Chondrocyte (in vitro differentiated cells): ENCODE data around the gene GLDN. TPM values are rescaled to one million over a fixed set of nuclear protein-coding genes. Genes with fewer than 3 reads are reported as not detected.

Source experiments
- DNase-seq: peaks from one replicate; pipeline ENCODE4 v3.0.0; 2021; ENCODE audit warnings: mixed read lengths, low spot score
- H3K27ac Mint-ChIP-seq: one replicate; pipeline ENCODE4 v1.8.0; 2021; ENCODE audit warnings: mild to moderate bottlenecking, moderate library complexity, mixed read lengths; ENCODE audit not compliant: unreplicated experiment
- H3K27me3 Mint-ChIP-seq: 2 replicates; pipeline ENCODE4 v1.8.0; 2021; ENCODE audit warnings: low read depth, mixed read lengths
- H3K36me3 Mint-ChIP-seq: 2 replicates; pipeline ENCODE4 v1.8.0; 2021; ENCODE audit warnings: low read depth, mixed read lengths
- H3K4me1 Mint-ChIP-seq: 2 replicates; pipeline ENCODE4 v1.8.0; 2021; ENCODE audit warnings: low read depth, mild to moderate bottlenecking, mixed read lengths
- H3K4me3 Mint-ChIP-seq: one replicate; pipeline ENCODE4 v1.8.0; 2021; ENCODE audit warnings: mild to moderate bottlenecking, moderate library complexity, mixed read lengths; ENCODE audit not compliant: unreplicated experiment
- H3K9me3 Mint-ChIP-seq: 2 replicates; pipeline ENCODE4 v1.8.0; 2021; ENCODE audit warnings: low read depth, mixed read lengths
- CTCF ChIP-seq: fragments of 200-600 bp; sonication (generic); IDR thresholded peaks from 2 replicates; pipeline ENCODE4 v1.5.0; 2021; ENCODE audit warnings: antibody characterized with exemption, mild to moderate bottlenecking, moderate library complexity
- total RNA-seq: library from RNA; stranded (reverse); gene quantifications from 3 replicates; pipeline ENCODE4 v1.2.1, GENCODE V29; 2021

The GLDN gene
- total RNA-seq, 1 donor from 2014 or later, result 0.35 TPM

- no peak for TF ChIP-seq CTCF
- no peaks in the 10 kb centered on the region for H3K36me3 Mint-ChIP-seq
- H3K4me1 Mint-ChIP-seq, result peaks cover 7% of the 10 kb centered on the region
- no peaks in the 10 kb centered on the region for H3K9me3 Mint-ChIP-seq
- H3K27me3 Mint-ChIP-seq, result peaks cover 2% of the 10 kb centered on the region
- no peak for DNase-seq
- no peak overlapping the region for H3K4me3 Mint-ChIP-seq
- H3K27ac Mint-ChIP-seq, result no peak overlapping the region
These were observed 28.4 kb upstream of the GLDN start for GRCh38 chr15:51313074-51313393.

- H3K36me3 Mint-ChIP-seq, result no peaks in the 10 kb centered on the region
- TF ChIP-seq CTCF, result no peak
- DNase-seq, result no peak
These were observed 27.7 kb upstream of the GLDN start for GRCh38 chr15:51313644-51314280.

GRCh38 chr15:51314391-51315337 is 26.8 kb upstream of the GLDN start:
- Mint-ChIP-seq H3K36me3 (no peaks in the 10 kb centered on the region), H3K27me3 (peaks cover 2% of the 10 kb centered on the region), H3K4me3 (no peak overlapping the region), H3K9me3 (no peaks in the 10 kb centered on the region), H3K4me1 (peaks cover 7% of the 10 kb centered on the region), H3K27ac (no peak overlapping the region)
- TF ChIP-seq CTCF, result no peak
- no peak for DNase-seq

More at GRCh38 chr15:51313644-51314280, 27.7 kb upstream of the GLDN start:
- Mint-ChIP-seq H3K27ac (no peak overlapping the region), H3K27me3 (peaks cover 2% of the 10 kb centered on the region), H3K9me3 (no peaks in the 10 kb centered on the region), H3K4me1 (peaks cover 7% of the 10 kb centered on the region), H3K4me3 (no peak overlapping the region)

- Mint-ChIP-seq H3K27ac (no peak overlapping the region), H3K36me3 (no peaks in the 10 kb centered on the region), H3K9me3 (no peaks in the 10 kb centered on the region), H3K4me3 (no peak overlapping the region), H3K27me3 (peaks cover 2% of the 10 kb centered on the region), H3K4me1 (no peaks in the 10 kb centered on the region)
- no peak for TF ChIP-seq CTCF
- no peak for DNase-seq
These were observed 25.7 kb upstream of the GLDN start for GRCh38 chr15:51315726-51316125.

GRCh38 chr15:51316636-51317035 is 24.8 kb upstream of the GLDN start:
- no peak for TF ChIP-seq CTCF
- Mint-ChIP-seq H3K9me3 (no peaks in the 10 kb centered on the region), H3K27me3 (peaks cover 2% of the 10 kb centered on the region), H3K4me1 (no peaks in the 10 kb centered on the region), H3K36me3 (no peaks in the 10 kb centered on the region), H3K4me3 (no peak overlapping the region), H3K27ac (no peak overlapping the region)
- DNase-seq, result no peak
